Measurements from ENCODE around the gene TM9SF4.
"Not testable (repeated sequence)": the region's sequence is repeated elsewhere in the genome, so short reads cannot be mapped to it uniquely, and the experiment has no call there.

TM9SF4 gene

GRCh38 chr20:32160341-32160740 is 50.8 kb downstream of the TM9SF4 start:
- no peak for DNase-seq

- no peak for DNase-seq
These were observed 52.8 kb downstream of the TM9SF4 start for GRCh38 chr20:32162351-32162750.

- no peak for DNase-seq
These were observed 54.4 kb downstream of the TM9SF4 start for GRCh38 chr20:32163951-32164350.

GRCh38 chr20:32164984-32165735 is 55.6 kb downstream of the TM9SF4 start:
- DNase-seq = no peak

GRCh38 chr20:32165836-32166545 is 56.5 kb downstream of the TM9SF4 start:
- no peak for DNase-seq

- no peak for DNase-seq
These were observed 58.0 kb downstream of the TM9SF4 start for GRCh38 chr20:32167552-32167951.

GRCh38 chr20:32168184-32168910 is 58.8 kb downstream of the TM9SF4 start:
- DNase-seq = no peak

GRCh38 chr20:32177696-32178095 is 68.2 kb downstream of the TM9SF4 start:
- not testable (repeated sequence) for DNase-seq

- no peak for DNase-seq
These were observed 70.0 kb downstream of the TM9SF4 start for GRCh38 chr20:32179515-32179914.

- no peak for DNase-seq
These were observed 70.4 kb downstream of the TM9SF4 start for GRCh38 chr20:32179934-32180333.

GRCh38 chr20:32181606-32182005 is 72.1 kb downstream of the TM9SF4 start:
- no peak for DNase-seq

GRCh38 chr20:32183947-32184635 is 74.6 kb downstream of the TM9SF4 start:
- DNase-seq = no peak

GRCh38 chr20:32184961-32185603 is 75.6 kb downstream of the TM9SF4 start:
- DNase-seq = no peak

- no peak for DNase-seq
These were observed 77.0 kb downstream of the TM9SF4 start for GRCh38 chr20:32186506-32186905.

- DNase-seq = no peak
These were observed 79.0 kb downstream of the TM9SF4 start for GRCh38 chr20:32188376-32189122.

- no peak for DNase-seq
These were observed 79.6 kb downstream of the TM9SF4 start for GRCh38 chr20:32189123-32189410.

- DNase-seq = peak; percentile 80
These were observed 80.4 kb downstream of the TM9SF4 start for GRCh38 chr20:32189691-32190615.

- DNase-seq = no peak
These were observed 81.3 kb downstream of the TM9SF4 start for GRCh38 chr20:32190616-32191415.

GRCh38 chr20:32191422-32191821 is 81.9 kb downstream of the TM9SF4 start:
- no peak for DNase-seq

- DNase-seq = no peak
These were observed 82.4 kb downstream of the TM9SF4 start for GRCh38 chr20:32191873-32192272.
